ENCODE data around the gene SIMC1. TPM values are rescaled to one million over a fixed set of nuclear protein-coding genes. Genes with fewer than 3 reads are reported as not detected.

The SIMC1 gene
- total RNA-seq (2022; extraction: Qiagen RNA extraction; ENCODE audit: low read depth): 11.6 to 15.4 TPM (median 14.7 TPM) in 5 replicates

GRCh38 chr5:176237971-176238644 is at the start of gene SIMC1:
Gene SIMC1, plus strand, starts transcription at chr5:176238424. Its CDS starts 85 bp downstream, at chr5:176238509.

GRCh38 chr5:176361437-176362232 is 123.4 kb downstream of the SIMC1 start, which contains the start of gene KIAA1191:
Gene KIAA1191, minus strand, starts transcription at chr5:176361764. Its CDS starts 2,256 bp downstream, at chr5:176359508.

GRCh38 chr5:176365351-176366231 is 127.4 kb downstream of the SIMC1 start, which contains the start of gene ARL10:
Gene ARL10, plus strand, starts transcription at chr5:176365487. Its CDS starts 77 bp downstream, at chr5:176365564.

GRCh38 chr5:176388444-176389134 is 150.4 kb downstream of the SIMC1 start, which contains the start of the genes HIGD2A and NOP16:
Gene HIGD2A, plus strand, starts transcription at chr5:176388751. Its CDS starts 69 bp downstream, at chr5:176388820.
Gene NOP16, minus strand, starts transcription at chr5:176388598. Its CDS starts 59 bp downstream, at chr5:176388539.

Other genes starting within 250 kb of the SIMC1 start
- gene KIAA1191, start 123.3 kb downstream of the SIMC1 start, total RNA-seq (2022; extraction: Qiagen RNA extraction; ENCODE audit: low read depth): 68.3 to 83.6 TPM (median 70.4 TPM) in 5 replicates
- 0.04 to 0.66 TPM (median 0.22 TPM) in 5 replicates for gene ARL10, start 127.1 kb downstream of the SIMC1 start, total RNA-seq (2022; extraction: Qiagen RNA extraction; ENCODE audit: low read depth)
- gene NOP16, start 150.2 kb downstream of the SIMC1 start, total RNA-seq (2022; extraction: Qiagen RNA extraction; ENCODE audit: low read depth): 122 to 165 TPM (median 125 TPM) in 5 replicates
- 241 to 283 TPM (median 256 TPM) in 5 replicates for gene HIGD2A, start 150.3 kb downstream of the SIMC1 start, total RNA-seq (2022; extraction: Qiagen RNA extraction; ENCODE audit: low read depth)
- 72.7 to 115 TPM (median 107 TPM) in 5 replicates for gene CLTB, start 178.1 kb downstream of the SIMC1 start, total RNA-seq (2022; extraction: Qiagen RNA extraction; ENCODE audit: low read depth)
- gene FAF2, start 210.0 kb downstream of the SIMC1 start, total RNA-seq (2022; extraction: Qiagen RNA extraction; ENCODE audit: low read depth): 43.3 to 53.6 TPM (median 47.4 TPM) in 5 replicates